HG03354 (cell line): ENCODE data around the gene HSFY1.
"Not testable (repeated sequence)": the region's sequence is repeated elsewhere in the genome, so short reads cannot be mapped to it uniquely, and the experiment has no call there.

Experiments used
- ATAC-seq: cut with Tn5 transposase; IDR thresholded peaks from one replicate; pipeline ENCODE4 v1.9.1; 2021; ENCODE audit warnings: mild to moderate bottlenecking; ENCODE audit not compliant: unreplicated experiment, poor library complexity, severe bottlenecking

HSFY1 gene

GRCh38 chrY:18546420-18546819 lies at the start of gene HSFY1:
Gene HSFY1, plus strand, starts transcription at chrY:18546720. Its CDS starts 68 bp downstream, at chrY:18546788.
- ATAC-seq, result not testable (repeated sequence)

GRCh38 chrY:18504266-18504665 lies 42.3 kb upstream of the HSFY1 start:
- not testable (repeated sequence) for ATAC-seq

DNA sequence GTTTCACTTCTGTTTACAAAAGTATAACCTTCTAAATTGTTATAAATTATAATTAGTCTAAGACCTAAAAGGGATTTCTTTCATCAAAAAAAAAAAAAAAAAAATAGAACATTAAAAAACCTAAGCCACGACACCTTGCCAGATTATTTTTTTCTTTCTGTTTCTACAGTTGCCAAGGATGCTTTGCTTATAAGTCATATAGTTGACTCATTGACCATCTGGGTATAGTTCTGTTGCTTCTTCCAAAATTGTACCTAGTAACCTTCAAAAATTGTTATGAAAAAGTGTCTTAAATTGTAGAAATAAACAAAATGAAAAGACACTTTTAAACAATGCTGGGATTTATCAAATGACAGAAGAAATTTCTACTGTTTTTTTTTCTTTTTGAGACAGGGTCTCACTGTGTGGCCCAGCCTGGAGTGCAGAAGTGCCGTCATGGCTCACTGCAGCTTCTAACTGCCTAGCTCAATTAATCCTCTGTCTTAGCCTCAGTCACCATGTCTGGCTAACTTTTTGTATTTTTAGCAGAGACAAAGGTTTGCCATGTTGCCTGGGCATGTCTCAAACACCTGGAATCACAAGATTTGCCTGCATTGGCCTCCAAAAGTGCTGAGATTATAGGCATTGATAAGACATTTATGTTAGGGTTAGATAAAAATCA lies 15.4 kb upstream of the HSFY1 start:
- not testable (repeated sequence) for ATAC-seq

- ATAC-seq, result not testable (repeated sequence)
These were observed 7.6 kb upstream of the HSFY1 start for GRCh38 chrY:18538952-18539351.

GRCh38 chrY:18553132-18553531 lies 6.6 kb downstream of the HSFY1 start:
- ATAC-seq, result not testable (repeated sequence)

DNA sequence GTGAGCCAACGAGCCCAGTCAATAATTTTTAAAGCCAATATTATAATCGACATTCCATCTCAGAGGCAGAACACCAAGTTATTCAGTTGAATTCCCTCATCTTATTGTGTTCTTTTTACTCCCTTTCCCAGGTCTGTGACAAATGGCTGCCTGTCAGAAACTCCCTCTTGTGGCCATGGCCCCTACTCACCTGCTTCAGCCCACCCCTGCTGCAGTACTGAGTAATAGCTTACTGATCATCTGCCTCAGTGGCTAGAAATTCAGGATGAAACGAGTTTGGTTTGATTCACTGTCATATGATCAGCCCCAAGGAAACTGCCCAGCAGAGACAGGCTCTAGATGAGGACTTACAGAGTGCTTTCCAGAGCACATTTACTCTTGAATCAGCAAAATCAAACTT lies 19.4 kb downstream of the HSFY1 start:
- ATAC-seq, result not testable (repeated sequence)
